PC-3 (cell line): ENCODE measurements around the gene LINGO3.

Source experiments
- CTCF ChIP-seq: fragments of 300-600 bp; sonication (generic); conservative IDR thresholded peaks from 2 replicates; pipeline ENCODE4 v1.5.1; 2017; ENCODE audit warnings: antibody characterized with exemption, low read depth, mild to moderate bottlenecking, low read length
- EZH2 ChIP-seq: fragments of 300-600 bp; sonication (generic); IDR thresholded peaks from one replicate; pipeline ENCODE4 v1.6.1; 2017; ENCODE audit warnings: antibody characterized with exemption, mild to moderate bottlenecking, low read length; ENCODE audit not compliant: unreplicated experiment
- EZH2phosphoT487 ChIP-seq: fragments of 300-600 bp; sonication (generic); IDR thresholded peaks from 2 replicates; pipeline ENCODE4 v1.6.1; 2018; ENCODE audit warnings: mild to moderate bottlenecking, antibody characterized with exemption, low read length, borderline replicate concordance

DNA sequence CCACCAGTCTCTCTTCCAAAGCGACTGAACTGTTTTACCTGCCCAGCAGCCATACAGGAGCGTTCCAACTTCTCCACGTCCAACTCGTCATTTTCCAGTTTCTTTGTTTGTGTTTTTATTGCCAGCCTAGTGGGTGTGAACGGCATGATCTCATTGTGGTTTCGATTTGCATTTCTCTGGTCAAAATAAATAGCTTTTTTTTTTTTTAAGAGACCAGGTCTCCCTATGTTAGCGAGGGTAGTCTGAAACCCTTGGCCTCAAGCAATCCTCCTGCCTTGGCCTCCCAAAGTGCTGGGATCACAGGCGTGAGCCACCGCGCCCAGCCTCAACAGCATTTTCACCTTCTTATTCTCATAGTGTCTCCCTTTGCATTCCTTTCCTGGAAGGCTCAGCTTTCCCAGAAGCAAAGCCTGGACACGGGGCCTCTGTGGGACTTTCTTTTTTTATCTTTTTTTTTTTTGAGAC is 47.6 kb downstream of the LINGO3 start:
- TF ChIP-seq CTCF (no peak), EZH2phosphoT487 (no peak), EZH2 (no peak)
